OCI-LY3 (cell line): ENCODE data around the gene HSF2BP.

Experiments used
- H2AFZ ChIP-seq: fragments of 200-600, 300-600 bp; shearing (Covaris generic); 2 replicates; pipeline ENCODE4 v1.6.0; 2014; ENCODE audit warnings: antibody characterized with exemption, low read depth, low read length
- H3K27ac ChIP-seq: fragments of 200-600, 300-600 bp; sonication (generic); 2 replicates; pipeline ENCODE4 v1.5.1; 2014; ENCODE audit warnings: mild to moderate bottlenecking, low read length, moderate library complexity, mixed read lengths
- H3K27me3 ChIP-seq: fragments of 200-600, 300-600 bp; sonication (generic); 2 replicates; pipeline ENCODE4 v1.6.1; 2014; ENCODE audit warnings: low read depth, low read length, mixed read lengths
- H3K36me3 ChIP-seq: fragments of 200-600, 300-600 bp; sonication (generic); replicated peaks from 2 replicates; pipeline ENCODE3; 2014; ENCODE audit warnings: low read depth, low read length, mixed read lengths
- H3K4me1 ChIP-seq: fragments of 300-600, 200-600 bp; sonication (generic); 2 replicates; pipeline ENCODE4 v1.6.1; 2014; ENCODE audit warnings: low read length, mixed read lengths
- H3K4me2 ChIP-seq: fragments of 200-600, 300-600 bp; sonication (generic); 2 replicates; pipeline ENCODE4 v1.6.1; 2014; ENCODE audit warnings: low read length, mixed read lengths
- H3K4me3 ChIP-seq: fragments of 300-600, 200-600 bp; sonication (generic); 2 replicates; pipeline ENCODE4 v1.5.1; 2014; ENCODE audit warnings: antibody characterized with exemption, mild to moderate bottlenecking, low read length, moderate library complexity
- H3K79me2 ChIP-seq: fragments of 300-600, 200-600 bp; shearing (Covaris generic); 2 replicates; pipeline ENCODE4 v1.6.1; 2014; ENCODE audit warnings: mild to moderate bottlenecking, low read length, mixed read lengths
- H3K9ac ChIP-seq: fragments of 300-600, 200-600 bp; shearing (Covaris generic); 2 replicates; pipeline ENCODE4 v1.6.0; 2014; ENCODE audit warnings: mild to moderate bottlenecking, low read length, moderate library complexity
- H3K9me3 ChIP-seq: fragments of 200-600, 300-600 bp; shearing (Covaris generic); 2 replicates; pipeline ENCODE4 v1.6.1; 2014; ENCODE audit warnings: low read length, mixed read lengths; ENCODE audit not compliant: insufficient read depth
- H4K20me1 ChIP-seq: fragments of 200-600, 300-600 bp; sonication (generic); 2 replicates; pipeline ENCODE4 v1.6.1; 2016; ENCODE audit warnings: low read length, mixed read lengths; ENCODE audit not compliant: insufficient read depth
- EZH2phosphoT487 ChIP-seq: fragments of 200-600 bp; shearing (Covaris generic); IDR thresholded peaks from 2 replicates; pipeline ENCODE4 v1.6.1; 2018; ENCODE audit warnings: antibody characterized with exemption, mixed run types, low read depth
- TF ChIP-seq, protein P1 (sequence below): fragments of 200-600, 300-600 bp; sonication (generic); IDR thresholded peaks from 2 replicates; pipeline ENCODE4 v1.5.1; 2014; ENCODE audit warnings: antibody characterized with exemption, low read length, low read depth

The HSF2BP gene

DNA sequence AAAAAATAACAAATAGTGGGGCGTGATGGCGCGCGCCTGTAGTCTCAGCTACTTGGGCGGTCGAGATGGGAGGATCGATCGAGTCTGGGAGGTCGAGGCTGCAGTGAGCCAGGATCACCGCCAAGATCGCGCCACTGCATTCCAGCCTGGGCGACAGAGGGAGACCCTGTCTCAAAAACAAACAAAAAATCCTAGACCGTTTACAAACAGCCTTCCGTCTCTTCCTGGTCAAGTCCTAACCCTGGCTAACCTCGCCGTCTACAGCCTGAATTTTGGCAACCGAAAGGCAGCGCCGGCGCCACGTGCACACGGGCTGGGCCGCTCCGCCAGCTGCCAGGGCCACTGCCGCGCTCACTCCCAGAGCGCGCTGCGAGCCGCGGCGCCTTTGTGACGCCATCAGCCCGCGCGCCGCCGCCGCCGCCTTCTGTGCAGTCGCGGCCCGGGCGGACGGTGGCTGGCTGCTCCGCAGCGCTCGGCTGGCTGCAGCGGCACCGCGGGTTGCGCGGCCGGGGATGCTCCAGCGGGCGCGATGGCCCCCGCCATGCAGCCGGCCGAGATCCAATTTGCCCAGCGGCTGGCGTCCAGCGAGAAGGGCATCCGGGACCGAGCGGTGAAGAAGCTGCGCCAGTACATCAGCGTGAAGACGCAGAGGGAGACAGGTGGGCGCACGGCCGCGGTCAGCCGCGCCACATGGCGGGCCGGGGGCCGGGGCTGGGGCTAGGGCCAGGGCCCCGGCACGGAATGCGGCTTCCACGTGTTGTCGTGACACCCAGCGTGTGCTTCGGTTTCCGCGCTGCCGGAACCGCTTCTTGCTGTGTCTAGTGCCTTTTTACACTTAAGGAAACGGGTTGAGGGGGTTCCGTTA lies at the start of gene HSF2BP, which contains the start of gene RRP1B:
Gene HSF2BP, minus strand, starts transcription at position 353 of the 865 bp plus-strand sequence. CDS start 1,392 bp downstream, outside the sequence.
Gene RRP1B, plus strand, starts transcription at position 425 of the 865 bp plus-strand sequence. Its CDS starts 105 bp downstream, at position 530.
- Histone ChIP-seq H3K79me2 (peaks cover 59% of the 10 kb centered on the region), H4K20me1 (peaks cover 13% of the 10 kb centered on the region), H3K36me3 (peaks cover 24% of the 10 kb centered on the region), H3K27ac (peak within 1 kb of the TSS; percentile 43), H3K4me2 (peak within 1 kb of the TSS; percentile 78), H3K4me1 (peaks cover 19% of the 10 kb centered on the region), H3K9ac (peak within 1 kb of the TSS; percentile 72), H3K4me3 (peak within 1 kb of the TSS; percentile 86), H3K9me3 (no peaks in the 10 kb centered on the region), H2AFZ (peak within 1 kb of the TSS; percentile 50; the same call in 1 of the 2 replicates), H3K27me3 (no peaks in the 10 kb centered on the region)
- TF ChIP-seq EZH2phosphoT487, result no peak
- TF ChIP-seq, protein P1, sequence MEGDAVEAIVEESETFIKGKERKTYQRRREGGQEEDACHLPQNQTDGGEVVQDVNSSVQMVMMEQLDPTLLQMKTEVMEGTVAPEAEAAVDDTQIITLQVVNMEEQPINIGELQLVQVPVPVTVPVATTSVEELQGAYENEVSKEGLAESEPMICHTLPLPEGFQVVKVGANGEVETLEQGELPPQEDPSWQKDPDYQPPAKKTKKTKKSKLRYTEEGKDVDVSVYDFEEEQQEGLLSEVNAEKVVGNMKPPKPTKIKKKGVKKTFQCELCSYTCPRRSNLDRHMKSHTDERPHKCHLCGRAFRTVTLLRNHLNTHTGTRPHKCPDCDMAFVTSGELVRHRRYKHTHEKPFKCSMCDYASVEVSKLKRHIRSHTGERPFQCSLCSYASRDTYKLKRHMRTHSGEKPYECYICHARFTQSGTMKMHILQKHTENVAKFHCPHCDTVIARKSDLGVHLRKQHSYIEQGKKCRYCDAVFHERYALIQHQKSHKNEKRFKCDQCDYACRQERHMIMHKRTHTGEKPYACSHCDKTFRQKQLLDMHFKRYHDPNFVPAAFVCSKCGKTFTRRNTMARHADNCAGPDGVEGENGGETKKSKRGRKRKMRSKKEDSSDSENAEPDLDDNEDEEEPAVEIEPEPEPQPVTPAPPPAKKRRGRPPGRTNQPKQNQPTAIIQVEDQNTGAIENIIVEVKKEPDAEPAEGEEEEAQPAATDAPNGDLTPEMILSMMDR, result no peak

DNA sequence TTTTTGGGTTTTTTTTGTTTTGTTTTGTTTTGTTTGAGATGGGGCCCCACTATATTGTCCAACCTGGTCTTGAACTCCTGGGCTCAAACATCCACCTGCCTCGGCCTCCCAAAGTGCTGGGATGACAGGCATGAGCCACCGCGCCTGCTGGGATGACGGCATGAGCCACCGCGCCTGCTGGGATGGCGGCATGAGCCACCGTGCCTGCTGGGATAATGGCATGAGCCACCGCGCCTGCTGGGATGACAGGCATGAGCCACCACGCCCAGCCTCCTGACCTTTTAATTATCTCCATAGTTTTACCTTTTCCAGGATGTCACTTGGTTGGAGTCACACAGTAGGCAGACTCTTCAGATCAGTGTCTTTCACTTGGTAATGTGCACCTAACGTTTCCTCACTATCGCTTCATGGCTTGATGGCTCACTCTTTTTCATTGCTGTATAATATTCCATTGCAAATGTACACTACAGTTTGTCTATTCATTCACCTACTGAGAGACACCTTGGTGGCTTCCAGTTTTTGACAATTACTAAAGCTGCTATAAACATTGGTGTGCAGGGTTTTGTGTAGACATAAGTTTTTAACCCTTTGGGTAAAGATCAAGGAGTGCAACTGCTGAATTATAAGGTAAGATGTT lies 49.6 kb upstream of the HSF2BP start:
- Histone ChIP-seq H3K9ac (no peak overlapping the region), H3K4me2 (no peak overlapping the region), H3K9me3 (no peaks in the 10 kb centered on the region), H3K27me3 (peaks cover 20% of the 10 kb centered on the region), H3K4me3 (no peak overlapping the region), H4K20me1 (no peaks in the 10 kb centered on the region), H3K79me2 (no peaks in the 10 kb centered on the region), H3K36me3 (no peaks in the 10 kb centered on the region), H2AFZ (no peak overlapping the region), H3K27ac (no peak overlapping the region), H3K4me1 (peaks cover 8% of the 10 kb centered on the region)
- TF ChIP-seq, protein P1, result no peak
- TF ChIP-seq EZH2phosphoT487, result no peak

DNA sequence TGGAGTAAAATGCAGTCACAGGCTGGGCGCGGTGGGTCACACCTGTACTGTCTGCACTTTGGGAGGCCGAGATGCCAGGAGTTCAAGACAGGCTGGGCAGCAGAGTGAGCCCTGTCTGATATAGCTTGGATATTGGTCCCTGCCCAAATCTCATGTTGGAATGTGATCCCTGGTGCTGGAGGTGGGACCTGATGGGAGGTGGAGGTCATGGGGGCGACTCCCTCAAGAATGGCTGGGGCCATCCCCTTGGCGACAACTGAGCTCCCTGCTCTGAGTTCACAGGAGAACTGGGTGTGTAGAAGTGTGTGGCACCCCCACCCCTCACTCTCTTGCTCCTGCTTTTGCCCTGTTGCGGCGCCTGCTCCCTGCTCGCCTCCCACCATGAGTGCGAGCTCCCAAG lies 48.2 kb upstream of the HSF2BP start:
- no peaks in the 10 kb centered on the region for H3K79me2 ChIP-seq
- H3K9me3 ChIP-seq, result no peaks in the 10 kb centered on the region
- H3K27ac ChIP-seq, result no peak overlapping the region
- H3K4me1 ChIP-seq, result peaks cover 8% of the 10 kb centered on the region
- peaks cover 17% of the 10 kb centered on the region for H3K27me3 ChIP-seq
- H3K4me2 ChIP-seq, result no peak overlapping the region
- no peaks in the 10 kb centered on the region for H4K20me1 ChIP-seq
- TF ChIP-seq EZH2phosphoT487, result no peak
- TF ChIP-seq, protein P1, result no peak
- no peak overlapping the region for H3K4me3 ChIP-seq
- no peaks in the 10 kb centered on the region for H3K36me3 ChIP-seq
- no peak overlapping the region for H3K9ac ChIP-seq
- H2AFZ ChIP-seq, result no peak overlapping the region
